GM15510 (cell line): ENCODE data around the gene TXNRD2.

Experiments
- POLR2A ChIP-seq: IDR thresholded peaks from 3 replicates; pipeline ENCODE4 v1.6.1; 2011; ENCODE audit warnings: borderline replicate concordance; ENCODE audit not compliant: insufficient read length; ENCODE audit errors: extremely low read depth

Gene TXNRD2

DNA sequence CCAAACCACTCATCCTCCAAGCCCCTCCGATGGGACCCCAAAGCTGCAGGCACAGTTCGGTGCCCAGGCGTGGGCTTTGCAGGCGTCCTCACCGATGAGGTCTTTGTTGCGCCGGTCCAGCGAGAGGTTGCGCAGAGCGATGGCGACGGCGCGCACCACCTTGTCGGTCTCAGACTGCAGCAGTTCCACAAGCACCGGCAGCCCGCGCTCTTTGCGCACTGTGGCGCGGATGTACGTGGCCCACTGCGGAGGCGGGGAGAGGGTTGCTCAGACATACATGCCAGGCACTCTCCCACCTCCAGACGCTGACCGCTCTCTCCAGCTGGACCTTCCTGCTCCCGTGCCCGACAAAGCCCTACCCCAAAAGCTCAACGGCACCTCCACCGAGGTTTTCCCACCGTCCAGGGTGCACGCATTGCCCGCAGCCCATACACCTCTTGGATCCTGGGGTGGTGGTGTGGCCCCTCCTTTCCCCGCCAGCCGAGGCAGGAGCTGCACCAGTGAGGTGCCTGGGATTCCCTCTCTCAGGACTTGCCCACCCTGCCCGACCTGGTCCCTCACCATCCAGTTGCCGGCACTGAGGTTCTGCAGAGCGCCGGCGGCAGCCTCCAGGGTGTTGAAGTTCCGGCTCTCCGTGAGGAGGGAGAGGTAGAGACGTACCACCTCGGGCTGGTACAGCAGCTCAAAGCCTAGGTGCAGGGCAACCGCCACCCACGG lies 32.1 kb upstream of the TXNRD2 start:
- no peak for TF ChIP-seq POLR2A

DNA sequence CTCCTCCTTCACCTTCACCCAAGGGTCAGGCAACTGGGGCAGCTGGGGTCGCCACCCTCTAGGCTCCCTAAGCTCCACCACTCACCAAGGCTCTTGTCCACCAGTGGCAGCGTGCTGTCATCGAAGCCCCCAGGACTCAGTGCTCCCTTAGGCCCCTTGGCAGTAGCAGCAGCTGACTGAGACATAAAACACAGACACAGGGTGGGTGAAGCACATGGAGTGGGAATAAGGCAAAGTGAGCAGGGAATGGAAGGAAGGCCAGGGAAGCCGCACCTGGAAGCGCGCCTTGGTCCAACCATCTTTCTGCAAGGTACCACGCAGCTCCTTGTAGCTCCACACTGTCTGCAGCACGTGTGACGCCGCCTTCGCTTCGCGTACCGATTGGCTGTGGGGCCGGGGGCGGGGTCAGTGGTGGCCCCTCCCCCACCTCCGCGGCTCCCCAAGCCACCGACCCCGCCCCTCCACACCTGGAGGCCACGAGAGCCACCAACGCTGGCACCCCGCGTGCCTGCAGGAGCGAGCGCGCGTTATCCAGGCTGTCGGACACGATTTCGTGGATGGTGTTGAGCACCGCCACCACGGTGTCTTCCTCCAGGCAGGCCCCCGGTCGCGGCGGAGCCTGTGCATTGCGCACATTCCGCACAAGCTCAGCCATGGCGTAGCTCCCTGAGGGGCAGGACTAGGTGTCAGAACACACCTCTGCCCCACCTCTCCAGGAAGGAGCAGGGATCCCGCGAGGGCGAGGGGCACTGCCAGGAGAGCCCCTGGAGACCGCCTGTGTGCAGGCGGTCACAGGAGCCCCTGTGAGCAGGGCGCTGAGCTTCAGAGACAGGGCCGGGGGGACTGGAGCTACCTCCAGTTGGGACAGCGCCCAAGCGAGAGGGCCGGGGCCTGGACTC lies 31.3 kb upstream of the TXNRD2 start:
- TF ChIP-seq POLR2A: no peak

- no peak for TF ChIP-seq POLR2A
Observed at GRCh38 chr22:19972251-19972650, 30.6 kb upstream of the TXNRD2 start.

GRCh38 chr22:19971276-19972124 lies 29.9 kb upstream of the TXNRD2 start:
- TF ChIP-seq POLR2A: no peak

DNA sequence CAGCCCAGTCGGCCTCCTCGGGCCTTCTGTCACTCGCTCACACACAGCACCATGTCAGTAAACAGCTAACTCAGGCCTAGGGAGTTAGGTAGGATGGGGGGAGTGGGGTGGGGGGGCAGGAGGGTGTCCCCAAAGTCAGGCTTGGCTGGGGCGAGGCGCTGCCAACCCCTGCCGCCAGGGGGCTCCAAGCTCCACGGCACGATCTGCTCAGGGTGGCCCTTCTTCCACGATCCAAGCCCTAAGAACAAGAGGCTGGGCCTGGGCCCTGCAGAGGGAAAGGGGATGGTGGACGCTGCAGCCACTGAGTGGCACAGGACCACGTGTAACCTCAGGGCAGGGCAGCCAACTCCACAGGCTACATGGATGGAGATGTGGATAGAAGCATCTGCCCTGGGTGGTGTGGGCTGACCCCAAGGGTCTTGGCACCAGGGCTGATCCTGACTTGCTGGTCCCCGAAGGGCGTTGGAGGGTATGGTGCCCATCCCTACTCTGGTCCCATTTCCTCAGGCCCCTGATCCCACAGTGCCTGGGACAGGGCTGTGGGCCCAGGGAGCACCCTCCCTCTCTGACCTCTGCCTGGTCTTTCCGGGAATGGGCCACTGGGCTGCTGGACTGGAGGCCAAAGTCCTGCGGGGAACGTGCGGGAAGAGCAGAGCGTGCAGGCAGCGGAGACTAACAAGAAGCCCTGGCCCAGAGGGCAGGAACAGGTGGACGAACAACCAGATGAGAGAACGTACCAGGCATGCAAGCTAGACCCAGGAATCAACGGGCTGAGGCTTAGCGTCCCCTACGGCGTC lies 29.1 kb upstream of the TXNRD2 start:
- TF ChIP-seq POLR2A: peak; percentile 24

DNA sequence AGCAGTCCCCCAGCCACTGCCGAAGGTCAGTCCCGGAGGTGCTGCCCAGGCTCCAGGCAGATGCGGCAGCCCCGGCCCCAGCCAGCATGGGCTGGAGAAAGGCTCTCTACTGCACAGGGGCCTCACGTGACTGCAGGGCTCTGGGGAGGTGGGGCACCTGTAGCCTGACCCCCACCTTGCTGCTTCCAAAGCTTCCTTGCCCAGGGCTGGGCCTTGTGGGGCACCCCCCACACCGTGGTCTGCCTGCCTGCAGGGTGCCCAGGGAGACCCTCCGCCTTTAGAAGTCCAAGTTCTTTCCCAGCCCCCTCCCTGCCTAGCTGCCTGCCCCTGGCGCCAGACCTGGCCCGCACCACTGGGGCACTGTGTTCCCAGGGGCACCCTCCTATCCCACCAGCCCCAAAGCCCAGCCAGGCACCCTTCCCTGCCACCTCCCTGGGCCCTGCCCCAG lies 28.4 kb upstream of the TXNRD2 start:
- no peak for TF ChIP-seq POLR2A

- no peak for TF ChIP-seq POLR2A
Observed at GRCh38 chr22:19969141-19969928, 27.7 kb upstream of the TXNRD2 start.

DNA sequence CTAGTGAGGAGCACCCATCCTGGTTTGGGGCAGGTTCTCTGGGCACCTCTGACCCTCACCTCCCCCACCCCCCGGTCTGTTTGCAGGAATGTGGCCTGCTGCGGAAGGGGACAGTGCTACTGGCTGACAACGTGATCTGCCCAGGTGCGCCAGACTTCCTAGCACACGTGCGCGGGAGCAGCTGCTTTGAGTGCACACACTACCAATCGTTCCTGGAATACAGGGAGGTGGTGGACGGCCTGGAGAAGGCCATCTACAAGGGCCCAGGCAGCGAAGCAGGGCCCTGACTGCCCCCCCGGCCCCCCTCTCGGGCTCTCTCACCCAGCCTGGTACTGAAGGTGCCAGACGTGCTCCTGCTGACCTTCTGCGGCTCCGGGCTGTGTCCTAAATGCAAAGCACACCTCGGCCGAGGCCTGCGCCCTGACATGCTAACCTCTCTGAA lies 26.9 kb upstream of the TXNRD2 start:
- no peak for TF ChIP-seq POLR2A

DNA sequence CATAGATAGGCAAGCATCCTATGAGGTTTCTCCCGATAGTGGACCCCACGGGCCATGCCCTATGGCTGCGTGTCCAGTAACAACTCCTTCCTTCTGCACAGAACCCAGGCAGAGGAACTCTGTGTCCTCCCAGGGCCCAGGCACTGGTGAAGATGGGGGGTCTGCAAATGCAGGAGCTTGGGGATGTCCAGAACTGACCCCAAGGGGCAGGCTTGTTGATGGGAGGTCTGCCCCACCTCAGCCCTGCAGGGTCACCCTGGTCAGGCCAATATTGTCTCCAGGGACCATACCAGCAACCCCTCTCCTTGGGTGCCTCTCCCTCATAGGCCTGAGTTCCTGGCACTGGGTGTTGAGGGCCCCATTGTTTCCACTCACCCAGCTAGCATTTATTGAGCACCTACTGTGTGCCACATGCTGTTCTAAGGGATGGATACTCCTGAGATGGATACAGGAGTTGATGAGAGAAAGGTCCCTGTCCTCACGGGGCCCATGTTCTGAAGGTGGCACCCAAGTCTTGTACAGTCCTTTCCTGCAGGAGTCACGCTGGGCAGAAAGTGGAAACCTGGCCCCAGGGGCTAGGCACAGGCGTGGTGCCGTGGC lies 26.3 kb upstream of the TXNRD2 start:
- no peak for TF ChIP-seq POLR2A

- no peak for TF ChIP-seq POLR2A
Observed at GRCh38 chr22:19966908-19967750, 25.5 kb upstream of the TXNRD2 start.

- TF ChIP-seq POLR2A: no peak
Observed at GRCh38 chr22:19965771-19966709, 24.4 kb upstream of the TXNRD2 start.
